Activated CD8-positive, alpha-beta memory T cell treated with anti-CD3 and anti-CD28 coated beads, Interleukin-2, amount 50 U/mL, for 4 hours (primary cell): Measurements from ENCODE around the gene MDM1.

ENCODE experiments used
- DNase-seq: peaks from one replicate; pipeline ENCODE4 v3.0.0-alpha.2; 2020

The MDM1 gene

DNA sequence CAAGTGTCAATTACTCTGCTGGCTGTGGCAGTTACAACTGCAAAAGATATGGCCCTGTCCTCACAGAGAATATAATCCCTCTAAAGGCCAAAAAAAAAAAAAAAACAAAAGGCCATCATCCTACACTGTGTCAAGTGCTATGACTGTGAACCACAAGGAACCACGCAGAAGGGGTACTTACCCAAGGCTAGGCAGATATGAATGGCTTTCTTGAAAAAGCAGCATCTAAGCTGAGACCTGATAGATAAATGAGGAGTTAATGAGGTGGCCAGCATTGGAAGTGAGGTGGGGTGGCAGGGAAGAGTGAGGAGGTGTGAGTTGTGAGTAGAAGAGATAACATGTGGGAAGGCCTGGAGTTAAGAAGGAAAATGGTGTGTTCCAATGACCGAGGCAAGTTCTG is 62.4 kb downstream of the MDM1 start:
- no peak for DNase-seq

DNA sequence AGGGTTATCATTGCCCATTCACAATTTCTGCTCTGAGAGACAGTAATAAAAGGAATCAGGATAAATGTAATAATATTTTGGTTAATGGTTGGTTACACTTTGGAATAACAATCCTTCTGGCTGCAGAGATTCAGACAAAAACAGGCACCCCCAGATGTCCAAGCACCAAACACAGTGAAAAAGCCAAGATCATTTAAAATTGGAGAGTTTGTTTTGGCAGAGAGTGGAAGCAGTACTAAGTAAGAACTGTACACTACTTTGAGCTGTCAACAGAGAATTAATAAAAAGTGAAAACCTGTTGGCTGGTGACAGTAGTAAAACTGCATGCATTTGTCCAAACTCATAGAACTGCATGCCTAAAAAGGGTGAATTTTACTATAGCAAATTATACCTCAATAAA is 63.2 kb downstream of the MDM1 start:
- no peak for DNase-seq

DNA sequence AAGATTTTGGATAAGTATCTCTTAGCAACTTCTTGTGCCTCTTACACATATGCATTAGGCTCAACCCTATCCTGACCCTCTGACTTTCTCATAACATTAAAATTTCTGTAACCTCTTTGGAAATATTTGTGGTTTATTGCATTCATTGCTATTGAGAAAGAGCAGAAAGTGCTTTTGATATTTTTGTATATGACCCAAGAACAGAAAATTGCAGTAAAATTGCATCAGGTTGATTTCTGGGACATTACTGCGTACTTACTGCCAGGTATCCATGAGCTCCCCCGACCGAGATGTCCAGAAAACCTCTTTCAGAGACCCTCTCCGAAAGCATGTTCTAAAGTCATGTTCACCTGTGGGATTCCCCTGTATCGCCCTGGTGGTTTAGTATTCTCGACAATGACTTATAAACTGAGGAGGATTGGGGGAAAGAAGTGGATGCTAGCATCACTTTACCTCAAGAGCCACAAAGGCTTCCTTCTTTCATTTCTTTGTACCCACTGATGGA is 64.2 kb downstream of the MDM1 start:
- DNase-seq = no peak

DNA sequence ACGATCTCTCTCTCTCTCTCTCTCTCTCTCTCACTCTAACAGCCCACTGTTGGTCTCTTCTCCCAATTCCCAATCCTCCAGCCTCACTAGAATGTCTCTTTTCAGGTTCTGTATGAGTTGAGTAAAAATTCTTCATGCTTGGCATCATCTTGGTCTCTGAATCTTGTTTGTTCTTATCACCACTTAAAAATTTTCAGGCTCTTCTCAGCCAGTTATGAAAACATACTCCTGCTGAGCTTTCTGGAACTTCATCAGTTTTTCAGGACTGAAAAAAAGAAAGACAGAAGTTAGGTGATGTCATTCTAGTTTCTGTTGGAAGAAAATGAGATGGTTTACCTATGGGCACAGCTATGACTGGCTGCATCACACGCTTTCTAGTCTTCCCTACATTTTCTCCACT is 67.3 kb downstream of the MDM1 start:
- DNase-seq = no peak

DNA sequence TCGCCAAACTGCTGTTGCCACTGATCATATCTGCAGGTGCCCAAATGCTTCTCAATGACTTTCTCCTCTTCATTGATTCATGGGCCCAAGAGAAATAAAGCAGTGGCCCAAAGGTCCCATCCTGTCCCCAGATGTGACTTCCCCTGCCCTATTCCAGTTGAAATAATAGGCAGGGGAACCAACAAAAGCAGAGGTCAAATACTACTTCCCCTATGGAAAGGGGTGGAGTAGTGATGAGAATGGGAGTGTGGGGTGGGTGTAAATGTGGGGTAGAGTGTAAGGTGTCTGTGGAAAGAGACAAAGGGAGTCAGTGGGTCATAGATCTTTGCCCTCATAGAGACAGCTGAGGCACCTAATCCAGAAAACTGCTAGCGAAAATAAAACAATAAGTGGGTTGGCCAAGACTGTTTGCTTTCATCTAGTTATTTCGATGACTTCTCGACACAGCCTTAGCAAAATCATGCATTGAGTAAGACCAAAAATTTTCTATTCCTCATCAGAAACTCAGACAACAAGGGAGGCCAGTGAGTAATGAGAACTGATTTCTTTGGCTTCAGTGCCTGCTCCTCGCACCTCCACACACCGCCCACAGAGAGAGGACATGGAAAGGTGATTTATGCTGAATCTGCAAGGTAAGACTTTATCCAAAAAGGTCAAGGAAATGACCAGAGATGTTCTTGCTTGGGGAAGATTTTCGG is 67.9 kb downstream of the MDM1 start:
- no peak for DNase-seq

DNA sequence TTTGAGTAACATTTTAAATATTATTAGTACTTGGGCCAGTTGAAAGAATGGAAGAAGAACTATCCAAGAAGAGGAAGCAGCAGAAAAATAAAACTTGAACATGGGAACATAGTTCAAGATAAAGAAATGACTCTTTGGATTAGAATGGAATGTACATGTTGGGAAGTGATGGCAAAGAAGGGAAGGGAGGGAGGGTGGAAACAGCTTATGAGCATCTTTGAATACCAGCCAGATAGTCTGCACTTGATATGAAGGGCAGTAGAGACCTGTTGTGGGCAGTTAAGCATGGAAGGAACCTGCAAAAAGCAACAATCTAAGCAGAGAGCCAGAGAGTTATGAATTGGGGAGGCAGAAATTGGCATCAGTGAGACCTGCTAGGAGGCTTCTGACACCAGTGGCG is 68.8 kb downstream of the MDM1 start:
- no peak for DNase-seq

DNA sequence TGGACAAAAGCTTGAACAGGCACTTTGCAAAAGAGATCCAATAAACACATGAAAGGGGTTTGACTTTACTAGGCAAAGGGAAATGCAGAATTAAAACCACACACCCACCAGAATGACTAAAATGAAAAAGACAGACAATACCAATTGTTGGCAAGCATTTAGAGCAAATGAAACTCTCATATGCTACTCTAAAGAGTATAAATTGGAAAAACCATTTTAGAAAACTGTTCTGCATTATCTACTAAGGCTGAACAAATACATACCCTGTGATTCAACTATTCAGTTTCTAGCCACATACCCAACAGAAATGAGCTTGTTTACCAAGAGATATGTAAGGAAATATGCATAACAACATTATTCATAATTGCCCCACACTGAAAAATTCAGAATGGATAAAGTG is 70.3 kb downstream of the MDM1 start:
- DNase-seq = no peak

DNA sequence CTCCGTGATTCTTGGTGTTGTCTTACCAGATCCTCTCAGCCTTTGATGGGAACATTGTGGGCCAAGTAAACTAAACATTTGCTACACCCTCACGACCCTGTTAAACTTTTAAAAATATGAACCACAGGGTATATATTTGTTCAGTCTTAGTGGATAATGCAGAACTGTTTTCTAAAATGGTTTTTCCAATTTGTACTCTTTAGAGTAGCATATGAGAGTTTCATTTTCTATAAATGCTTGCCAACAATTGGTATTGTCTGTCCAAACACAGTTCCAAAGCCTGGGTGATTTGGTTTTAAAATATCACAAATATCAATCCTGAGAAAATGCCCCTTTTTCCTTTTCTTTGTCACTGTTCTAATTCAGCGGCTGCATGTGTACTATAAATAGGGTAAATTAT is 72.0 kb downstream of the MDM1 start:
- no peak for DNase-seq

DNA sequence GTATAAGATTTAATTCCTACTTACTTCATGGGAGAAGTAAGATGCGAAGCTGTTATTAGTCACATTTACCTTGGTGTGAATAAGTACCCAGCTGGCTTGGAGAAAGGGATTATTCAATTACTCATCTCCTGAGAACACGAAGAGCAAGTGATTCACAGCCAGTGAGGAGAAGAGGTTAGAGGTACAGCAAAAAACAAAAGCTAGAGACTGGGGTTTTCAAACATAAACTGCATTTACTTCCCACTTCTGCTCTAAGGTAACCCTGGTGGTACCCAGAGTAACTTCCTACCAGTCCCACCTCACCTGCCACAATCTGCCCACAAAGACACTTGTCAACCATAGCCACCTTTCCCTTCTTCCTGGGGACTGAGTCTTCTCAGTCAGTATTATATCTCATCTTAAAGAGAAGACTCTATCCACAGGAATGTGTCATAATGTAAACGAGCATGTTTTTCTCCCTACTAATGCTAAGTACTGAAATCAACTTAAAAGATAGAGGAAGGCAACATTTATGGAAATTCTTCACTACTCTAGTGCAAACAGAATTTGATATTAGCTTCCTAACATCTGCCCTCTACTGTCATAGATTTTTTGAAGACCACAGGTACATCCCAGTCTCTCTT is 72.7 kb downstream of the MDM1 start:
- no peak for DNase-seq

DNA sequence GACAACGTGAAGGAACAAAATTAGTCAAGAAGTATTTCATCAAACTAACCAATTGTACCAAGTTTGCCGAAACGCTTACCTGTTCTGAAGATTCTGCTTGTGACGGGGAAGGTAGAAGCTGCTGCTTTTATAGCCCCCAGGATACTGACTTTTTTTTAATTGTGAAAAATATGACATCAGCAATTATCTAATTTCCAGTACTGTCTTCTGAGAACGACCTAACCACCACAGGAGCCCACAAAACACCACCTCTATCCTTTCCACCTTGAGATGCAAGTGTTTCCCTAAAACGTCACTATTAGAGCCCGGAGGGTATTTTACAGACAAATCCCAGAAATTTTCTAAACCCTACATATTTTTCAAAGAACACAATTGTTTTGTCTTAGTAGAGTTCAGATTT is 78.7 kb downstream of the MDM1 start, which contains the start of gene IL22:
TSS of gene IL22 (minus strand) at position 101 of the 400 bp plus-strand sequence. CDS start 156 bp downstream, outside the sequence.
- no peak for DNase-seq

DNA sequence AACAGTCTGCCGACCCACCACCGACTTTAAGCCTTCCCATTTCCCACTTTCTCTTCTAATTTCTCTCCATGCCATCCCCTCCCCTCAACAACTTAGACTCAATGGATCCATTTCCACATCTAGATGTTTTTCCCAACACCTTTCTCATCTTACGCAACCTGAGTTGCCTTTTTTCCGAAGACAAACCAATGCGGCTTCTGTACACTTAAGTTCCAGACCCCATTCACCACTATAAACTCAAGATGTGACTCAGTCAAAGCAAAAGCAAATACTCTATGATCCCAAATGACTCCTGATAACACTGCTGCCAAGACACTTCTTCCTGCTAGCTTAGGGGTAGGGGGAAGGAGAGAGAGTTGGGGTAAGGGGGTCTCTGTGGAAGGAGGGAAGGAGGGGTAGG is 80.1 kb downstream of the MDM1 start:
- DNase-seq = no peak

DNA sequence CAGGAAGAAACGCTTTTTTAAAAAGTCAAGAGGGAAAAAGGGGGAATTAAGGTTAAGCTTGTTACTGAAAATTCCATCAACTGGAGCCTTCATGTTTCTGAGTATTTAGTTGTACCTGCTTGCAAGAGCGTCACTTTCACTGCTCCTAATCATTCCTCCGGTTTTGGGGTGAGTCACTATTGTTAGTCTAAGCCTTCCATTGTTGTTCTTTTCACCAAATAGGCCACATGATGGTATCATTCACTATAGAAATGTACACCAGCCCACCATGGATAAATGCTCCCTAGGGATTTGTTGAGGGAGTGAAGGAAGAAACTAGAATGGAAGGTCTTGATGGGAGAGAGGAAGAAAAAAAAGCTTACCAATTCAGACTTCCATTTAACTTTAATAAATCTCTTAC is 81.7 kb downstream of the MDM1 start:
- DNase-seq = no peak

DNA sequence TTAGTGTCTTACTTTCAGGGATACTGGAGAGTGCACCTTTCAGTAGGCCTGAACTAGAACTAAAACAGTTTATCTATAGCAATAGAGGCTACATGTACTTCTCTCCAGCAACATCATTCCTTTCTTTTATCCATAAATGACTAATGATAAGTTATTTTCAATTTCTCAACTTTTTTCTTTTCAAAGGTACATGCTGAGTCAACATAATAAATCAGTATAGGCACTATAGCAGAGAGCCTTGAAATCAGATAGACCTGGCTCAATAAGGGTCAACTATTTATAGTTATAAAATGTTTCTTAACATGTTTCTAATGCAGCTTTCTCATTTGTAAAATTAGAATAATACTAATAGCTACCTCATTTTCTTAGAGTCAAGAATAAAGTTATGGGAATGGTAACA is 84.4 kb downstream of the MDM1 start:
- no peak for DNase-seq

DNA sequence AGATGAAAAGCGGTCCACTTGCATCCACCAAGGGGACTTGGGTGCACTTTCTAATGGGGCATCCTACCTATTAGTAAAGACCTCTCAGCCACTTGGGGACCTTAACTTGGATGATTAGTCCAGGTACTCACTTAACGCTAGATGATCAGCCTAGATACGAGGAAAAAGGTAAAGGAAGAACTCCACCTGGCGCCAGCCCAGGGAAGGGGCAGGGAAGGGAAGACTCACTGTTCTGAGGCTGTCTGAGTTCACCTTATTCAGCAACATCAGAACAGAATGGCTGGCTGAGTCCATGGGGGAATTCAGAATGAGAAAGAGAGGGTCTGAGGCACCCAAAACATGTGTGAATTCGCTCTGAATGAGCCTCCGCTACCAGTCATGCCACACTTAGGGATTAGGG is 85.8 kb downstream of the MDM1 start:
- no peak for DNase-seq

DNA sequence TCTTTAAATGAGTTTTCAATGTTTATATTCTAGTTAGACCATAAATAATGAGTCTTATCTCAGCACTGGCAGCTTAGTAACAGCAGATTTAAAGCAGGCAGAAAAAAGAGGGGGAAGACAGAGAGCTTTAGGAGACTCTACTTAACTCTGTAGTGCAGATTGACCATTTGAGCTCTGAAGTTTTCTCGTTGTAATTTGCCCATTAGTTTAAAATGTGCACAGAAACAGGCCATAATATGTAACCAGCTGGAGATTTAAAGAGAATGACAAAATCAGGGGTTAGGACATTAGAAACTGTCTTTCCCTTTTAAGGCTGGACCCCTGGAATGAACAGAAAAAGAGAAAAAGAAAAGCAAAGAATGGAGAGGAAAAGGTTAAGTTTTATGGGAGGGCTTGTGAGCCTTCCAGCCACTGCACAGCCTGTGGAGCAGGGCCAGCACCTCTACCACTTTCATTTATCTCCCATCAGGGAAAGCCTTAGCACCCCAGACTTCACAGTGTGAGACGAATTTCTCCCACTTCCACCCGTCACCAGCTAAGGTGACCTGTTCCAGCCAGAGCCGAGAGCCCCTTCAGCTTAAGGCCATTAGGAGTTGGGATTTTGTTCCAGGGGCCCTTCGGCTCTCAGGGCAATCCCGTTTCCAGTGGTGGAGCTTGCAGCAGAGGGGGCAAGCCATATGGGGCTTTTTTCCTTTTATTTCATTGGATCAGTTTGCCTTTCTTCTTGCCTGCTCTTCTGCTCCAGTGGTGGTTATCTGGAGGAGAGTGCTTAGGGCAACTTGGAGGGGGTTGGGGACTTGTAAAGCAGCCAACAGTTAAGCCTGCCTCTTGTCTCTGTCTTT is 86.8 kb downstream of the MDM1 start:
- no peak for DNase-seq
